COLO668 (cell line): Measurements from ENCODE around the gene ZSWIM5.

Experiments used
- DNase-seq: peaks from one replicate; lab custom pipeline; 2025; ENCODE audit not compliant: unreplicated experiment; lab: John Stamatoyannopoulos, UW

Gene ZSWIM5

DNA sequence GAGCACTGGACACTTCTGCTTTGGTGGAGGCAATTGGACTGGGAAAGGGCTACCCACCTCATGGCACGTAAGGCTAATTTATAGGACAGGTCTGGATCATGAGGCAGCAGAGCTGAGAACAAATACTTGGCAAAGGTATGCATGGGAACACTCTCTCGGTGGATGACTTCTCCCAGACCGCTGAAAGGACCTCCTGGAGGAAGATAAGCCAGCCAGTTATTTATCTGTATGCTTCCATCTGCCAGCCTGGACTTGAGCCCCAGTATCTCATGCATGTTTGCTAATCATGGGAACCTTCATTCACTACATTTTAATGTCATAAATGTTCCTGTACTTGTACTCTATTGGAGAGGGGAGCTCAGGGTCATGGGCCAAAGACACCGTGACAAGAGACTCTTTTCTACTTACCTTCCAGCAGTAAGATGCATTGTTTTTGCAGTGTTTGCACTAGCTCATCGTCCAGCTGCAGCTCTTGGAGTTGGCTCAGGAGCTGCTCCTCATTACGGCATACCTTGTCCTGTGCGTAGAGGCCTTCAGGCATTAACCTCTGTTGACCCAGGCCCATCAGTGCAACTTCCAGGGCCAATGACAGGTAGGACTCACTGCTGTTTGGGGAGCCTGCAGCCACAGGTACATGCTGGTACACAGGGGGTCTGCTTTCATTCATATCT lies 170.6 kb downstream of the ZSWIM5 start:
- no peak for DNase-seq

- DNase-seq = no peak
Measured at GRCh38 chr1:45033356-45033755, 173.0 kb downstream of the ZSWIM5 start.

DNA sequence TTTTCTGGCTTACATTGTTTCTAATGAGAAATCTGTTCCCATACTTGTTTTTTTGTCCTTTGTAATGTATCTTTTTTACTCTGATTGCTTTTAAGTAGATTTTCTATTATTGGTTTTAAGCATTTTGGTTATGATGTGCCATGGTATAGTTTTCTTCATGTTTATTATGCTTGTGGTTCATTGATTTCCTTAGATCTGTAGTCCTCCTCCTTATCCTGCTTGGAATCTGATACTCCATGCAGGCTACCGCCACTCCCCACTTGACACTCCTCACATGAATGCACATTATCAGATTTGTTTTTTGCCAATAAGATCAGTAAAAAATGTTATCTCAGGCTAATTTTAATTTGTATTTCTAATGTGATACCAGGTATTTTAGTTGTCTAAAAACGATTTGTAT lies 173.6 kb downstream of the ZSWIM5 start:
- DNase-seq = no peak

DNA sequence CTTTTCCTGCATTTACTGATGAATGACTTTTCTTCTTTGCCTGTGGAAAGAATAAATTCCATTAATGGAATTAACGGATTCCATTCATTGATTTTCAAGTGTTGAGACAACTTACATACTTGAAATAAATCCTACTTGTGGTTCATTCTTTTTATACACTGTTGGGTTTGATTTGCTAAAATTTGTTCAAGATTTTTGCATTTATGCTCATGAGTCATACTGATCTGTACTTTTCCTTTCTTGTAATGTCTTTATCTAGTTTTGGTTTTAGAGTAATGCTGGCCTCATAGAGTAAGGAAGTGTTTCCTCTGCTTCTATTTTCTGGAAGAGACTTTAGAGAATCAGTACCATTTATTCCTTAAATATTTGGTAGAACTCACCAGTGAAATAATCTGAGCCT lies 180.0 kb downstream of the ZSWIM5 start:
- DNase-seq = no peak

DNA sequence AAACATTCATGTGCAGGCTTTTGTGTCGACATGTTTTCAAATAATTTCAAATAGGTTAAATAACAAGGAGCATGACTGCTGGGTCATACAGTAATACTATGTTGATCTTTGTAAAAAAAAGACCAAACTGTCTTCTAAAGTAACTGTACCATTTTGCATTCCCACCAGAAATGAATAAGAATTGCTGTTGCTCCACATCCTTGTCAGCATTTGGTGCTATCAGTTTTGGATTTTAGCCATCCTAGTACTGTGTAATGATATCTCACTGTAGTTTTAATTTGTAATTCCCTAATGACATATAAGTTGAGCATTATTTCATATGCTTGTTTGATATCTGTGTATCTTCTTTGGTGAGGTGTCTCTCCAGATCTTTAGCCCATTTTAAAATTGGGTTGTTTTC lies 182.7 kb downstream of the ZSWIM5 start:
- DNase-seq = no peak

- DNase-seq = peak; percentile 73
Measured at GRCh38 chr1:45018599-45019230, 187.7 kb downstream of the ZSWIM5 start.

- DNase-seq = no peak
Measured at GRCh38 chr1:45016767-45017166, 189.6 kb downstream of the ZSWIM5 start.

DNA sequence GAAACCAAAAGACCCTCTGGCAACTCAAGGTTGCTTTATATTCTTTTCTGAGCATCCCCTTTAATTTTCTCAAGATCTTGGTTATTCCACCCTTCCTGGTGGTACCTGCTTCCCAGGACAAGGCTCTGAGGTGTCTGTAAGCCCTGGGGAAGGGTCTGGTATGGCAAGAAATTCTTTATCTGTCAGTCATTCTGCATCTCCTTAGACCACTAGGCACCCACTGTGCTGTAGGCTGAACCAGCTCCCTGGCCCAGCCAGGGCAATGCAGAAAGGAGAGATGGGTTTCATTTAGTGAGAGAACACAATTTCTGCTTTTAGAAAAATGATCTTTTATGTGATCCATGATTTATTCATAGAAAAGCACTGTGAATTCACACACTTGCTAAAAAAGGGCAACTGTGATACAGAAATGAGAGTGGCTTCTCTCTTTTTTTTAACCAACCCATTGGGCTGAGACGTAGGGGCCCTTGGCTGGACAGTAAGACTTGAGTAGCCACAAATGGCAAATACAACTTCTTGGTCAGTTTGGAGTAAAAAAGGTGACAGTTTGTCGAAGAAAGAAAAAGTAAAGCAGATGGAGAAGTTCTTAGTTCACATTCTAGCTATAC lies 190.2 kb downstream of the ZSWIM5 start:
- no peak for DNase-seq

DNA sequence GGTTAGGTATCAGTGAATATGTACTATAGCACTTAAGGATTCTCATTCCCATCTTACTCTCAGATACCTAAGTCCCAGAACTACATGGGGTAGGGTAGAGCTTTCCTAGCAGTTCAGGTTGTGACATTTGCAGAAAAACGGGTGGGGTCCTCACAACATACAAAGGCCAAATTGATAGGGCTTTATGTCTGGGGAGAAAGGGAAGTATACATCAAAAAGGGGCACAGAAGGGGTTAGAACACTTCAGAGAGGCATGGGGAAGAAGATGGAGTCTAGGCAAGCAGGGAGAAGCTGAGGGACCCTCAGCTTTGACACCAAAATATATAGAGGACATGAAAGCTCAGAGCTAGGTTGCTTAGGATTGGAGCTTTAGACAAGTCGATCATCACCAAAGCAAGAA lies 190.7 kb downstream of the ZSWIM5 start:
- DNase-seq = no peak

- DNase-seq = peak; percentile 91
Measured at GRCh38 chr1:45014321-45015028, 191.9 kb downstream of the ZSWIM5 start.

DNA sequence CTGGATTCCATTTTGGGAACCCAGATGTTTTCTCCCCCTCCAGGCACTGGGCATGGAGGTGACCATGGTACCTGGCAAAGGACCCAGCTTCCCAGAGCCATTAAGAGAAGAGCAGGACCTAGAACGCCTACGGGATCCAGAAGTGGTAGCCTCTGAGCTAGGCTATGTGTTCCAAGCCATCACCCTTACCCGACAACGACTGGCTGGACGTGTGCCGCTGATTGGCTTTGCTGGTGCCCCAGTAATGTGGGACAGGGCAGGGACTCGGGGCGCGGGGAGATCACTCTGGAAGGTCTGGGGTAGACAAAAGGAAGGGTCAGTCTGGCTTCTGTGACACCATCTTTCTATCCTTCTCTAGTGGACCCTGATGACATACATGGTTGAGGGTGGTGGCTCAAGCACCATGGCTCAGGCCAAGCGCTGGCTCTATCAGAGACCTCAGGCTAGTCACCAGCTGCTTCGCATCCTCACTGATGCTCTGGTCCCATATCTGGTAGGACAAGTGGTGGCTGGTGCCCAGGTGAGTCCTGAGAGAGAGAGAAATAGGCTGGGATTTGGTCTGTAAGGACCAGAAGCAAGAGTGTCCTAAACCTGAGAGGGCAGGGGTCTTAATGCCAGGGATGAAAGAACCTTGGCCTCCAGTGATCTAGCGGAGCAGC lies 192.7 kb downstream of the ZSWIM5 start:
- DNase-seq = no peak

GRCh38 chr1:45012639-45013278 lies 193.6 kb downstream of the ZSWIM5 start:
- peak; percentile 66 for DNase-seq

GRCh38 chr1:45011837-45012638 lies 194.4 kb downstream of the ZSWIM5 start, which contains the start of gene UROD:
Gene UROD, plus strand, starts transcription at chr1:45012254. Its CDS starts 12 bp downstream, at chr1:45012266.
- peak; percentile 98 for DNase-seq

- peak; percentile 92 for DNase-seq
Measured at GRCh38 chr1:45010855-45011811, 195.3 kb downstream of the ZSWIM5 start, which contains the start of gene HECTD3. Gene HECTD3, minus strand, starts transcription at chr1:45011324. Its CDS starts 67 bp downstream, at chr1:45011257.

- DNase-seq = peak; percentile 91
Measured at GRCh38 chr1:45009956-45010854, 196.2 kb downstream of the ZSWIM5 start.

DNA sequence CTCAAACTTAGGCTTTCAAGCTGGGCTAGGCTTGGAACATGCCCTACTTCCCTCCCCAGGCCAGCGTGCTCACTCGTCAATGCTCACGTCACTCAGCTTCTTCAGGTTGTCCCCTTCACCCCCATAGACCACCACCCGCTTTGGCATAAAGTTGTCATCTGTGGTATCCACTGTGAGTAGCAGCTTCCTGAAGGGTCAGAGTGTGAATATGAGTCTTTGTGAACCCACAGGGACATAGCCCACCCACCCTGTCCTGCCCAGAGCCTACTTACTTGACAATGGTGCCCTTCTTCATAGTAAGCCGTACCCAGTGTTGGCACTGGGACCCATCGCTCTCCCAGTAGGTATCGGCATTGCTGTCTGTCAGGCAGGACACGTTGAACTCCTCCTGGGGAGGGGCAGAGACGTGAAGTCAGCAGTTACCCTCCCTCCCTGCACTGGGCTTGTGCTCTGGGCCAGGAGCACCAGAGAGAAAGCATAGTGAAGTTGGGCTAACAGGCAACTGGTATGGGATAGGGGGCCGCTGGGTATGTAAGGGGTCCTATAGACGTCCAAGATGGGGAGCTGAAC lies 197.0 kb downstream of the ZSWIM5 start:
- DNase-seq = no peak

- DNase-seq = no peak
Measured at GRCh38 chr1:45008516-45008915, 197.9 kb downstream of the ZSWIM5 start.
